Tibial artery (tissue), 4 donors: ENCODE measurements around the gene CLIC2.

Source experiments
- DNase-seq, 2 donors: peaks; one replicate each; pipeline ENCODE4 v3.0.0-alpha.2; 2019
- H3K27ac ChIP-seq, 2 donors: fragments of 200-600 bp; sonication (generic) in 1 of 2; 1 replicate in 1 of 2; 2 replicates in 1 of 2; pipeline ENCODE4 v1.5.1; 2018 to 2019; ENCODE audit warnings: mild to moderate bottlenecking in 1 of 2
- H3K27me3 ChIP-seq, 2 donors: fragments of 200-600 bp; sonication (generic) in 1 of 2; one replicate each; pipeline versions ENCODE4 v1.5.1 to v1.6.0; 2016 to 2019
- H3K36me3 ChIP-seq, 3 donors: fragments of 200-600 bp; sonication (generic) in 2 of 3; one replicate each; pipeline ENCODE4 v1.5.1; 2016 to 2019; ENCODE audit warnings: mild to moderate bottlenecking in 2 of 3
- H3K4me1 ChIP-seq, 4 donors: fragments of 200-600 bp; sonication (generic) in 2 of 4; 1 replicate in 3 of 4; 2 replicates in 1 of 4; pipeline ENCODE4 v1.5.1; 2016 to 2019
- H3K4me3 ChIP-seq, 2 donors: fragments of 200-600 bp; sonication (generic) in 1 of 2; 1 replicate in 1 of 2; 2 replicates in 1 of 2; pipeline ENCODE4 v1.5.1; 2018 to 2019; ENCODE audit warnings: mild to moderate bottlenecking in 2 of 2
- H3K9me3 ChIP-seq, 3 donors: fragments of 200-600 bp; sonication (generic) in 1 of 3; one replicate each; pipeline ENCODE4 v1.5.1; 2016 to 2019
- intact Hi-C: fragments of 100-400 bp; cut with DNase I; formaldehyde crosslinking; loops from one replicate; pipeline ENCODE4 v1.15.0; 2023; ENCODE audit warnings: low total_unique reads
- TF ChIP-seq, protein P1 (sequence below), 2 experiments: fragments of 200-600 bp in 1 of 2; fragments of 450-650 bp in 1 of 2; IDR thresholded peaks; one replicate each; pipeline ENCODE4 v1.5.1; 2017 to 2019; ENCODE audit warnings: antibody characterized with exemption in 2 of 2, mild to moderate bottlenecking in 1 of 2, moderate library complexity in 1 of 2

Gene CLIC2

DNA sequence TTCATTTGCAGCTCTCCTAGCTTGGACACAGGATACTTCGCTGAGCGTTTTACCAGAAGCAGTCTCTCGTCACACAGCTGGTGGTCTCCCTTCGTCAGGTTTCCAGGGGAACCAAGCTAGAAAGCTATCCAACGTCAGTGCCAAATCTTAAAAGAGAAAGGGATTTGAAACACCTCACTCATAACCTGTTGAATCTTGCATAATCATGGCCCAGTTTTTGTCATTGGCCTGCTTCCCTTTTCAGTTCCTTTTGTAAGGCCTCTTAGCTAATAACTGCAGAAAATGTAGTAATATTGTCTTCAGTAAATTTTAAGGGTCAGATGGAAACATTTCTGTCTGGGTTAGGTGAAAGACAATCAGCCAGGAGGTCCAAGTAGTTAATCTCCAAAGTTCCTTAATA, 92.1 kb downstream of the CLIC2 start:
- Histone ChIP-seq H3K4me3 (no peak overlapping the region), H3K9me3 (no peaks in the 10 kb centered on the region), H3K27ac (no peak overlapping the region), H3K36me3 (peaks cover 0 to 10% (median 9%) of the 10 kb centered on the region in 3 donors), H3K27me3 (no peaks in the 10 kb centered on the region), H3K4me1 (no peaks in the 10 kb centered on the region)
- DNase-seq = no peak
- TF ChIP-seq, protein P1, sequence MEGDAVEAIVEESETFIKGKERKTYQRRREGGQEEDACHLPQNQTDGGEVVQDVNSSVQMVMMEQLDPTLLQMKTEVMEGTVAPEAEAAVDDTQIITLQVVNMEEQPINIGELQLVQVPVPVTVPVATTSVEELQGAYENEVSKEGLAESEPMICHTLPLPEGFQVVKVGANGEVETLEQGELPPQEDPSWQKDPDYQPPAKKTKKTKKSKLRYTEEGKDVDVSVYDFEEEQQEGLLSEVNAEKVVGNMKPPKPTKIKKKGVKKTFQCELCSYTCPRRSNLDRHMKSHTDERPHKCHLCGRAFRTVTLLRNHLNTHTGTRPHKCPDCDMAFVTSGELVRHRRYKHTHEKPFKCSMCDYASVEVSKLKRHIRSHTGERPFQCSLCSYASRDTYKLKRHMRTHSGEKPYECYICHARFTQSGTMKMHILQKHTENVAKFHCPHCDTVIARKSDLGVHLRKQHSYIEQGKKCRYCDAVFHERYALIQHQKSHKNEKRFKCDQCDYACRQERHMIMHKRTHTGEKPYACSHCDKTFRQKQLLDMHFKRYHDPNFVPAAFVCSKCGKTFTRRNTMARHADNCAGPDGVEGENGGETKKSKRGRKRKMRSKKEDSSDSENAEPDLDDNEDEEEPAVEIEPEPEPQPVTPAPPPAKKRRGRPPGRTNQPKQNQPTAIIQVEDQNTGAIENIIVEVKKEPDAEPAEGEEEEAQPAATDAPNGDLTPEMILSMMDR (IDR thresholded peaks at IDR 0.05) = no peak
- intact Hi-C loops = no loop called here

DNA sequence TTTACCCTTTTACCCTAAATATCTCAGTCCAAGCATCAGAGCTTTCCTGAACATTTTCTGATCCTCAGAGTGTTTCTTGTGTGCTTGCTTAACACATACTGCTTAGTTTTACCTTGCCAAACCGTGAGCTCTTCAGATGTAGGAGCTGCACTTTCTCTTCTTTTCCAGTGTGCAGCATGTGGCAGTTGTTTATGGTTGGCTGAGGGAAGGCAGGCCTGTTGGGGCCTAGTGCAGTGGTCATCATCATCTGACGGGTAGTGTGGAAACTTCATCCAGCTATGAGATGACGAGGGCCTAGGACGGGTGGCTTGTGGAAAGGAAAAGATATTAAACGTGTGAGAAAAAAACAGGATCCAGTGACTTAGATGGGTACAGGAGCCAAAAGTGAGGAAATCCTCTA, 96.7 kb downstream of the CLIC2 start:
- H3K4me1 ChIP-seq = no peaks in the 10 kb centered on the region
- peaks cover 6 to 30% (median 21%) of the 10 kb centered on the region in 3 donors for H3K36me3 ChIP-seq
- DNase-seq = no peak
- no peak overlapping the region for H3K4me3 ChIP-seq
- no peaks in the 10 kb centered on the region for H3K27me3 ChIP-seq
- H3K27ac ChIP-seq = no peak overlapping the region
- intact Hi-C loops = no loop called here
- TF ChIP-seq, protein P1 (IDR thresholded peaks at IDR 0.05) = no peak
- no peaks in the 10 kb centered on the region for H3K9me3 ChIP-seq

DNA sequence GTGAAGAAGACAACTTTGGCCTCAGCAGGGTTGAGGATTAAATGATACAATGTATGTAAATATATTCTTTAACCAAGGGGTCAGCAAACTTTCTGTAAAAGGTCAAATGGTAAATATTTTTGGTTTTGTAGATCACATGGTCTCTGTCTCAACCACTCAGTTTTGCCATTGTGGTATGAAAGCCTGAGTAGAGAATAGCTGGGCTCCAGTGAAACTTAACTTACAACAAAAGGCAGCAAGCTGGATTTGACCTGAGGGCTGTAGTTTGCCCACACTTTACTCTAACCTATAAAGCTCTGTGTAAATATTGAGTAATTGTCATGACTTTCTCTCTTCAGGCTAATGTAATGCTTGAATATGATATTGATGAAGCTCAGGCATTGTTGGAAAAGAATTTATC, 98.5 kb downstream of the CLIC2 start:
- TF ChIP-seq, protein P1 (IDR thresholded peaks at IDR 0.05) = no peak
- Histone ChIP-seq H3K36me3 (peaks cover 6 to 32% (median 21%) of the 10 kb centered on the region in 3 donors), H3K4me3 (no peak overlapping the region), H3K9me3 (no peaks in the 10 kb centered on the region), H3K4me1 (no peaks in the 10 kb centered on the region), H3K27me3 (no peaks in the 10 kb centered on the region), H3K27ac (no peak overlapping the region)
- intact Hi-C loops = no loop called here
- no peak for DNase-seq

DNA sequence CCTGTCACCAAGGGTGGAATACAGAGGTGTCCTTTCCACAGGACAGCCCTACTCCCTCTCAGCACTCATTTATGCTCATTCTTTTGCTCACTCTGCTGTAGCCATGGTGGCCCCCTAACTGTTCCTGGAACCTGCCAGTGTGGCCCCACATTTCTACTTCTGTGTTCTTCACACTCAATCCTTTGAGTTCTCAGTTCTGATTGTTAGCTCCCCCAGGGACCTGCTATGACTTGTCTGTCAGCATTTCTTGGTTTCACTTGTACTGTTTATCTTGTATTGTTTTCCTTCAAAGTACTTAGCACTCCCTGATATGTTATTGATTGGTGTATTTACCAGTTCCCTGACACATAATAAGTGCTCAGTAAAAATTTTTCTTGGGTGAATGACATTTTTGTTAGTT, 103.3 kb downstream of the CLIC2 start:
- no peaks in the 10 kb centered on the region for H3K27me3 ChIP-seq
- intact Hi-C loops = loop anchor here (5.0 kb wide), 1 partner anchor 691 kb away; no protein-coding TSS in a partner anchor
- no peaks in the 10 kb centered on the region for H3K4me1 ChIP-seq
- TF ChIP-seq, protein P1 (IDR thresholded peaks at IDR 0.05) = no peak
- no peak overlapping the region for H3K27ac ChIP-seq
- H3K36me3 ChIP-seq = peaks cover 0 to 33% (median 6%) of the 10 kb centered on the region in 3 donors
- no peak for DNase-seq
- H3K4me3 ChIP-seq = no peak overlapping the region
- H3K9me3 ChIP-seq = no peaks in the 10 kb centered on the region
